HUES48 (cell line): ENCODE data around the gene ALAS1.

Experiments used
- H3K27ac ChIP-seq: one replicate; pipeline ENCODE4 v1.7.0; 2013; ENCODE audit warnings: low read depth, low read length, inconsistent platforms
- H3K27me3 ChIP-seq: 2 replicates; pipeline ENCODE4 v1.6.1; 2013; ENCODE audit warnings: mild to moderate bottlenecking, low read length; ENCODE audit not compliant: control insufficient read depth, insufficient read depth
- H3K36me3 ChIP-seq: 2 replicates; pipeline ENCODE4 v1.6.1; 2013; ENCODE audit warnings: low read length; ENCODE audit not compliant: control insufficient read depth, insufficient read depth
- H3K4me1 ChIP-seq: 2 replicates; pipeline ENCODE4 v1.6.1; 2013; ENCODE audit warnings: mild to moderate bottlenecking, low read length; ENCODE audit not compliant: control insufficient read depth, insufficient read depth
- H3K4me3 ChIP-seq: 2 replicates; pipeline ENCODE4 v1.5.1; 2013; ENCODE audit warnings: mild to moderate bottlenecking, low read depth, low read length
- H3K9ac ChIP-seq: 2 replicates; pipeline ENCODE4 v1.6.1; 2013; ENCODE audit warnings: mild to moderate bottlenecking, low read depth, low read length, moderate library complexity
- H3K9me3 ChIP-seq: 2 replicates; pipeline ENCODE4 v1.6.1; 2013; ENCODE audit warnings: low read length; ENCODE audit not compliant: control insufficient read depth, insufficient read depth

ALAS1 gene

GRCh38 chr3:52247409-52248164 lies 49.6 kb downstream of the ALAS1 start:
- Histone ChIP-seq H3K36me3 (peaks cover 34% of the 10 kb centered on the region), H3K9me3 (no peaks in the 10 kb centered on the region), H3K27me3 (peaks cover 33% of the 10 kb centered on the region), H3K4me3 (no peak overlapping the region), H3K27ac (no peak overlapping the region), H3K4me1 (peaks cover 4% of the 10 kb centered on the region; the same call in 1 of the 2 replicates), H3K9ac (no peak overlapping the region)

GRCh38 chr3:52248165-52248541 lies 50.2 kb downstream of the ALAS1 start:
- no peak overlapping the region for H3K9ac ChIP-seq
- peaks cover 38% of the 10 kb centered on the region for H3K36me3 ChIP-seq
- peaks cover 33% of the 10 kb centered on the region for H3K27me3 ChIP-seq
- H3K9me3 ChIP-seq, result no peaks in the 10 kb centered on the region
- H3K4me1 ChIP-seq, result peaks cover 4% of the 10 kb centered on the region; the same call in 1 of the 2 replicates
- no peak overlapping the region for H3K27ac ChIP-seq
- no peak overlapping the region for H3K4me3 ChIP-seq

GRCh38 chr3:52248816-52249547 lies 51.0 kb downstream of the ALAS1 start:
- peaks cover 28% of the 10 kb centered on the region for H3K27me3 ChIP-seq
- H3K36me3 ChIP-seq, result peaks cover 46% of the 10 kb centered on the region
- no peaks in the 10 kb centered on the region for H3K9me3 ChIP-seq
- H3K9ac ChIP-seq, result no peak overlapping the region
- H3K4me3 ChIP-seq, result no peak overlapping the region
- peaks cover 4% of the 10 kb centered on the region; the same call in 1 of the 2 replicates for H3K4me1 ChIP-seq
- H3K27ac ChIP-seq, result no peak overlapping the region

GRCh38 chr3:52249683-52250082 lies 51.7 kb downstream of the ALAS1 start:
- Histone ChIP-seq H3K4me1 (peaks cover 4% of the 10 kb centered on the region; the same call in 1 of the 2 replicates), H3K27ac (no peak overlapping the region), H3K9me3 (no peaks in the 10 kb centered on the region), H3K9ac (no peak overlapping the region), H3K36me3 (peaks cover 51% of the 10 kb centered on the region), H3K27me3 (peaks cover 22% of the 10 kb centered on the region), H3K4me3 (no peak overlapping the region)

GRCh38 chr3:52250122-52250521 lies 52.2 kb downstream of the ALAS1 start:
- H3K9me3 ChIP-seq, result no peaks in the 10 kb centered on the region
- H3K4me1 ChIP-seq, result peaks cover 4% of the 10 kb centered on the region; the same call in 1 of the 2 replicates
- no peak overlapping the region for H3K4me3 ChIP-seq
- no peak overlapping the region for H3K9ac ChIP-seq
- H3K27ac ChIP-seq, result no peak overlapping the region
- peaks cover 18% of the 10 kb centered on the region for H3K27me3 ChIP-seq
- H3K36me3 ChIP-seq, result peaks cover 52% of the 10 kb centered on the region

GRCh38 chr3:52253314-52254304 lies 55.6 kb downstream of the ALAS1 start:
- Histone ChIP-seq H3K36me3 (peaks cover 87% of the 10 kb centered on the region), H3K4me3 (no peak overlapping the region), H3K9me3 (no peaks in the 10 kb centered on the region), H3K4me1 (no peaks in the 10 kb centered on the region), H3K27me3 (no peaks in the 10 kb centered on the region), H3K27ac (no peak overlapping the region), H3K9ac (no peak overlapping the region)

- Histone ChIP-seq H3K36me3 (peaks cover 89% of the 10 kb centered on the region), H3K27ac (no peak overlapping the region), H3K4me1 (no peaks in the 10 kb centered on the region)
These were observed 56.6 kb downstream of the ALAS1 start for GRCh38 chr3:52254608-52255007.

GRCh38 chr3:52256159-52256558 lies 58.2 kb downstream of the ALAS1 start:
- no peaks in the 10 kb centered on the region for H3K4me1 ChIP-seq
- H3K9ac ChIP-seq, result no peak overlapping the region
- H3K4me3 ChIP-seq, result no peak overlapping the region
- no peaks in the 10 kb centered on the region for H3K9me3 ChIP-seq
- no peaks in the 10 kb centered on the region for H3K27me3 ChIP-seq
- H3K36me3 ChIP-seq, result peaks cover 90% of the 10 kb centered on the region
- H3K27ac ChIP-seq, result no peak overlapping the region

More at GRCh38 chr3:52254608-52255007, 56.6 kb downstream of the ALAS1 start:
- Histone ChIP-seq H3K4me3 (no peak overlapping the region), H3K9ac (no peak overlapping the region), H3K27me3 (no peaks in the 10 kb centered on the region), H3K9me3 (no peaks in the 10 kb centered on the region)

GRCh38 chr3:52256622-52257021 lies 58.7 kb downstream of the ALAS1 start:
- Histone ChIP-seq H3K27me3 (no peaks in the 10 kb centered on the region), H3K4me3 (no peak overlapping the region), H3K9me3 (no peaks in the 10 kb centered on the region), H3K27ac (no peak overlapping the region), H3K9ac (no peak overlapping the region), H3K4me1 (no peaks in the 10 kb centered on the region), H3K36me3 (peaks cover 91% of the 10 kb centered on the region)

GRCh38 chr3:52257911-52258310 lies 60.0 kb downstream of the ALAS1 start:
- H3K36me3 ChIP-seq, result peaks cover 92% of the 10 kb centered on the region
- no peaks in the 10 kb centered on the region for H3K4me1 ChIP-seq
- H3K27me3 ChIP-seq, result no peaks in the 10 kb centered on the region
- H3K27ac ChIP-seq, result no peak overlapping the region
- H3K9me3 ChIP-seq, result no peaks in the 10 kb centered on the region
- H3K4me3 ChIP-seq, result no peak overlapping the region
- H3K9ac ChIP-seq, result no peak overlapping the region
